GM10248 (cell line): ENCODE results near the gene UBE4B.

Experiments used
- CTCF ChIA-PET: fragments of 300-600 bp; sonication (Branson Sonifier 250); formaldehyde crosslinking; extraction: SDS; loops from one replicate; lab custom pipeline; 2021; ENCODE audit warnings: antibody characterized with exemption; lab: Yijun Ruan, JAX
- POLR2A ChIA-PET: fragments of 350-650 bp; sonication (Branson Sonifier 250); formaldehyde crosslinking; extraction: SDS; loops from one replicate; lab custom pipeline; 2020; ENCODE audit warnings: antibody characterized with exemption; lab: Yijun Ruan, JAX
- DNase-seq: peaks from one replicate; pipeline ENCODE4 v3.0.0; 2012; ENCODE audit errors: extremely low spot score
- TF ChIP-seq, protein P1 (sequence below): IDR thresholded peaks from 2 replicates; pipeline ENCODE4 v1.5.1; 2012; ENCODE audit warnings: mild to moderate bottlenecking, low read depth; ENCODE audit errors: extremely low read depth, missing control alignments, control extremely low read depth

Gene UBE4B

DNA sequence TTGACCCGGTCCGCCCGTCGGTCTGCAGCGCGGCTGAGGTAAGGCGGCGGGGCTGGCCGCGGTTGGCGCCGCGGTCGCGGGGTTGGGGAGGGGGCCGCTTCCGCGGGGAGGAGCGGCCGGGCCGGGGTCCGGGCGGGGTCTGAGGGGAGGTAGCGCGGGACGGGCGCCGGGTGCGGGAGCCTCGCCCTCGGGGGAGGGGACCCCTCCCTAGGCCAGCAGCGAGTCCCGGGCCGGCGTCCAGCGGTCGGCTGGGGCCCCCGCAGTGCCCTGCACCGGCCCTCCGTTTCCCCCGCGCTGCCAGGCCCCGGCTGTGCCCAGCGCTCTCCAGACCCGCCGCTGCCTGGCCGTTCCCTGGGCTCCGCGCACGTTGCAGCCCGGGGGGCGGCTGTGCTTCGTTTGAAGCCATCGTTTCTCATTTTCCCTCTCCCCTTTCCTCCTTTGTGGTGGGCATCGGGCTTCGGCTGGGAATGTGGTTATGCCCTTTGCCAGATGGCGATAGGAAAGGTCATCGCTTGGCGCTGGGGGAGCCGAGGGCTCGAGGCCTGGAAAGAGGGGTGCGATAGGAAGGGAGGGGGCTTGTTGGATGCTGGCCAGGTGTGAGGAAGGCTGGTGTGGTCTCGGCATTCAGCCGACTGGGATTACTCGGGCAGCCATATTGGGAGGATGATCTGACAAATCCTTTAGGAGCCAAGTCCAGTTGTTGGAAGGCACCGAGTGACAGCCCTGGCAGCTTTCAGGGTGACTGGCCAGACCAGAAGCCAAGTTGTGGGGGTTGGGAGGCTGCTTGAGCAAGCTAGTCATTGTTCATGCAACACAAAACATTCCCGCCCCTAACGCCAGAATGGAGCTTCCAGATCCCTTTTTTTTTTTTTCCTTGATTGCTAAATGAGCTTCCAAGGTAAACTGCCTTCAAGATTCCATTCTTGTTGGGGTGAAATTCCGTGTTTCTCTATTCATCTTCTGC is 178.4 kb downstream of the UBE4B start:
- ChIA-PET CTCF (interaction anchor here (0.6 to 4.2 kb wide), 37 partner anchors 8 to 658 kb away, joined by 3 to 45 read pairs (median 6); partner anchors contain the start of gene PGD), POLR2A (interaction anchor here (0.6 to 1.0 kb wide), 2 partner anchors 10 to 218 kb away, joined by 3 read pairs; no protein-coding TSS in a partner anchor)
- TF ChIP-seq, protein P1, sequence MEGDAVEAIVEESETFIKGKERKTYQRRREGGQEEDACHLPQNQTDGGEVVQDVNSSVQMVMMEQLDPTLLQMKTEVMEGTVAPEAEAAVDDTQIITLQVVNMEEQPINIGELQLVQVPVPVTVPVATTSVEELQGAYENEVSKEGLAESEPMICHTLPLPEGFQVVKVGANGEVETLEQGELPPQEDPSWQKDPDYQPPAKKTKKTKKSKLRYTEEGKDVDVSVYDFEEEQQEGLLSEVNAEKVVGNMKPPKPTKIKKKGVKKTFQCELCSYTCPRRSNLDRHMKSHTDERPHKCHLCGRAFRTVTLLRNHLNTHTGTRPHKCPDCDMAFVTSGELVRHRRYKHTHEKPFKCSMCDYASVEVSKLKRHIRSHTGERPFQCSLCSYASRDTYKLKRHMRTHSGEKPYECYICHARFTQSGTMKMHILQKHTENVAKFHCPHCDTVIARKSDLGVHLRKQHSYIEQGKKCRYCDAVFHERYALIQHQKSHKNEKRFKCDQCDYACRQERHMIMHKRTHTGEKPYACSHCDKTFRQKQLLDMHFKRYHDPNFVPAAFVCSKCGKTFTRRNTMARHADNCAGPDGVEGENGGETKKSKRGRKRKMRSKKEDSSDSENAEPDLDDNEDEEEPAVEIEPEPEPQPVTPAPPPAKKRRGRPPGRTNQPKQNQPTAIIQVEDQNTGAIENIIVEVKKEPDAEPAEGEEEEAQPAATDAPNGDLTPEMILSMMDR: no peak
- DNase-seq: peak; percentile 46

DNA sequence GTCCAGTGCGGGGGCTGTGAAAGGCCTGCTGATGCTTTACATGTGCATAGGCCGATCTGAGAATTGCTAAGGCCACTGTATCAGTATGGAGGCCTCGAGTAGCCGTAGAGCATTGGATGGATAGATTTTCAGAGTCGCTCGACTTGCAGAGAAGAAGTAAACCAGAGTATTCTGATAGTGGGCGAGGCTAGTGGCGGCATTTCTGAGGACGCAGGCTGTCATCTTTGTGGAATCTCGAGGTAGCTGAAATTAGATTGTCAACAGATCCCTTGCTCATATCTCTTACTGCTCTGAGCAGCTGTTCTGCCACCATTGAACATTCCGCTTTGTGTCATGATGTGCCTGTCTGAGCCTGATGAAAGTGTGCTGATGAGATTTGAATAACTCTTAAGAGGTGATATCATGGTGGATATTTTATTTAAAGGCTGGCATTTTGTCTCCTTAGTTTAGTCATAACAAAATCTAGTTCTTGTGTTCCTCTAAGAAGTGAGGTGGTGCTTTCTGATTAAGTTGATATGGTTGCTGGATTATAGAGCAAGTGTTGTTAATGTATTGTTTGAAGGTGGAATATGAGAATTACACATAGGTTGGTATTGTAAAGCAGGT is 179.2 kb downstream of the UBE4B start:
- ChIA-PET CTCF (interaction anchor here (4.2 kb wide), 1 partner anchor 126 kb away, joined by 45 read pairs; no protein-coding TSS in a partner anchor), POLR2A (interaction anchor here (0.6 kb wide), 1 partner anchor 219 kb away, joined by 3 read pairs; no protein-coding TSS in a partner anchor)
- TF ChIP-seq, protein P1: no peak
- DNase-seq: no peak

DNA sequence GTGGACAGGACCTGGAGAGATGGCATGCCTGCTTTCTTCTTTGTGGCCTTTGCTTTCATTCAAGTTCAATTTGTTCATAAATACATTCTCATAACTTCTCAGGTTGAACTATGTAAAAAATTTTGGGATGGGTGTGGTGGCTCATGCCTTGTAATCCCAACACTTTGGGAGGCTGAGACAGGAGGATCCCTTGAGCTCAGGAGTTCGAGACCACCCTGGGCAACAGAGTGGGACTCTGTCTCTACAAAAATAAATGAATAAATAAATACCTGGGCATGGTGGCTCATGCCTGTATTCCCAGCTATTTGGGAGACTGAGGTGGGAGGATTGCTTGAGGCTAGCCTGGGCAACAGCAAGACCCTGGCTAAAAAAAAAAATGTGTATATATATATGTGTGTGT is 179.7 kb downstream of the UBE4B start:
- TF ChIP-seq, protein P1: no peak
- CTCF ChIA-PET: interaction anchor here (1.5 to 4.2 kb wide), 3 partner anchors 9 to 125 kb away, joined by 5 to 45 read pairs (median 6); no protein-coding TSS in a partner anchor
- POLR2A ChIA-PET: no interaction called here
- DNase-seq: no peak

DNA sequence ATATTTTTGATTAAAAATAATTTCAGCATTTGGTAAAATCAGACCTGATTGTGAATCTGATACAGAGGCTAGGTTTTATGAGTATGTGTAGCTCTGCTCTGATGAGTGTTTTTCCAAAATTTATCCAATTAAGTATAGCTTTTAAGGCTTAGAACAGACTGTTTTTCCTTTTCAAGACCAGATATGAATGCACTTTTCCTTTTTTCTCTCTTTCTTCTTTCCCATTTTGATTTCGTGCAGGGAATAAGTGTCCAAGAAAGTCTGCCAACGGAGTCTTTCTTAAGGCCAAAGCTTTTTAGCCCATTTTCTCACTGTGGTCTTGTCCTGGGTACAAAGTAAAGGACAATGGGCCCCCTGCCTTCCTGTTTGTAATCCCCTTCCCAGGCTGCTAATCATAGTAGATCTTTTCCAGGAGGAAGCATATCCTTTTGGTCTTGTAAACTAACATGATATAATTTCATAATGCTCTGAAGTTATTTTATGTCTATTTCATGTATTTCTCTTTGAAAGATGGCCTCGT is 180.5 kb downstream of the UBE4B start:
- POLR2A ChIA-PET: no interaction called here
- TF ChIP-seq, protein P1: no peak
- CTCF ChIA-PET: interaction anchor here (1.1 to 1.5 kb wide), 3 partner anchors 8 to 124 kb away, joined by 3 to 6 read pairs (median 5); no protein-coding TSS in a partner anchor
- DNase-seq: no peak

DNA sequence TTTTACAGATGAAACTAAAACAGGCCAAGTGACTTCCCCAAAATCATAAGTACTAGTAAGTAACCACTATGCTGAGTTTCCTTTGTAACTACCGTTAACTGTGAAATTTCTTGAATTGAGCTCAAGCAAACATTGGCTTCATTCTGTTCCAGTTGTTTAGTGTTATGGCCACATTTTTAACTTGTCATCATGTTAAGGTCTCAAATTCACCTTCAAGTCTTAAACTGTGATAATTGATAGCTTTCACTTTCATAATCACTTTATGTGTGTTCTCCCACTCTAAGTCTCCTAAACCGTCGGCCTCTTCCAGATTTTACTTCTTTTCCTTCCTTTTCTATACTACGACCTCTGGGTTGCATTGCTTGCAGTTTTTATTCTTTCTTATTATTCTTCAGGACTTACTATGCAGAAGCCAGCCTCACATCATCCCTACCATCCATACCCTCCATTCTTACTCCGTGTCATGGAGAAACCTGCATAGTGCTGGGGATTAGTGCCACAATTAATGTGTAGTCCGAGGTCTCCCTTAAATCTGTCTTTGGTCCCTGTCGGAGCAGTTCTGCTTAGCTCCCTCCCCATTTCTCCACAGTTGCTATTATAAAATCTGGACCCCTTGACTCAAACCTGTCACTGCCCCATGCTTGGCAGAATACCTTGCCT is 183.5 kb downstream of the UBE4B start:
- CTCF ChIA-PET: interaction anchor here (1.2 to 2.1 kb wide), 5 partner anchors 8 to 213 kb away, joined by 3 to 8 read pairs (median 5); partner anchors contain the start of gene CENPS
- no peak for DNase-seq
- TF ChIP-seq, protein P1: no peak
- POLR2A ChIA-PET: no interaction called here
